Activated CD4-positive, alpha-beta T cell treated with anti-CD3 and anti-CD28 coated beads for 1 hour (primary cell): ENCODE measurements around the gene SLC6A7.
"Not testable (repeated sequence)": the region's sequence is repeated elsewhere in the genome, so short reads cannot be mapped to it uniquely, and the experiment has no call there.

Source experiments
- DNase-seq: peaks from one replicate; pipeline ENCODE4 v3.0.0-alpha.2; 2020

SLC6A7 gene

DNA sequence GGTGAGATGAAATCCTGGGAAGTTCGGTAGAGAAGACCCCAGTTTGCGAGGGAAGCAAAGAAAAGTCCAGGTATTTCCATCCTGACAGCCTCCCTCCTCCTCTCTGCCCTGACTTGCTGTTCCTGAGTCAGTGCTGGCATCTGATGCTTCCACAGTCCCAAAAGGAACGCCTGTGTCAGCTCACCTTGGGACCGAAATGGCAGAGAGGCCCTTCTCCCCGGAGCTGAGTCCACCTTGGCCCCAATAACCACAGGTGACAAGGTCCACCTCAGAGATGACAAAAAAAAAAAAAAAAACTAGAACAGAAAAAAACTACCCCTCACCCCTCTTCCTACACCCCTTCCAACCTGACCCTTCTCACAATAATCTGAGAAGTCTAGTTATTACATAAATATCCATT lies 31.6 kb downstream of the SLC6A7 start:
- DNase-seq = no peak

DNA sequence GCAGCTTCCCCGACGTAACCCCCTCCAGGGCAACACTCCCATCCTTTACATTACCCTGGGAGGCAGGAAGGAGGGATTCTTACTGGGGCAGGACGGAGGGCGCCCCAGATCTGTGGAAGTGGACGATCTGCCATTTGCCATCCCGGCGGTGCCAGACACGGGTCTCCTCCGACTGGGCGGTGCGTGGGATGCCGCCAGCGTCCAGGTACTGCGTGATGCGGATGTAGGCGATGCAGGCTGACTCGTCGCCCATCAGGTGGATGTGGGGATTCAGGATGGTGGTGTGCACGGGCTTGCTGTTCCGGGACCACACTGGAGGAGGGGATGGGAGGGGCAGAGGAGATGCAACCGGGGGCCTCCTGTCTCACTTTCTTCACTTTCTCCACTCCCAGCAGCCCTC lies 33.0 kb downstream of the SLC6A7 start:
- DNase-seq = no peak

DNA sequence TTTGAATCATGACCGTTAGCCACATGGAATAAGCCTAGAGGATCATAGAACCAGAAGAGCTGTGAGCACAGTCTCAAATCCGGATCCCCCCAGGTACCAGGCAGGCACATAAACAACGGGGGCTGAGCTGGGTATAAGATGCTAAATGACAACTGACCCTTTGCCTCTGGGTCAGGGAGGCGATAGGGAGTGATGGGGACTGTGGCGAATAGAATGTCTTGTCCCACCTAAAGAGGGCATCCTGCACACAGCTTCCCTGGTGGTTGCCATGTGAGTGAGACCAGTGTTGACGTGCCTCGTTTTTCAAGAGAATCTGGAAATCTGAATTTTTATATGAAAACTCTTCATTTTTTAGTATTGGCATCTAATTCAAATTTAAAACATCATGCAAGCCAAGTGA lies 33.6 kb downstream of the SLC6A7 start:
- no peak for DNase-seq

DNA sequence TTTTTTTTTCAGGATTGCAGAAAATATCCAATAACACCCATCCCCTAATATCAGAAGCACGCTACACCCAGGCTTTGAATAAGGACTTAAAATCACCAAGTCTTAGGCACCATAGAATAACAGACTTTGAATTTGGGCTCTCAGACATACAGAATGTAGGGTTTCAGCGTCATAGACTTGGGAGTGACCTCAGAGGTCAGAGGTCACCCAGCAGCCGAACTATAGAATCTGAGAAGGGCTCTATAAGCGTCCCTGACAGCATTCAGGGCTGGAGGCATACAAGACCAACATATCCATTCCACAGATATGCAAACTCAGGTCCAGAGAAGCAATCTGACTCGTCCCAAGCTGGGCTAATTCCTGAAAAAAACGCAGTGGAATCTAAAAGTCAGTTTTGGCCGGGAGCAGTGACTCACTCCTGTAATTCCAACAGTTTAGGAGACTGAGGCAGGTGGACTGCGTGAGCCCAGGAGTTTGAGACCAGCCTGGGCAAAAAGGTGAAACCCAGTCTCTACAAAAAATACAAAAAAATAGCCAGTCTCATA lies 34.7 kb downstream of the SLC6A7 start:
- no peak for DNase-seq

DNA sequence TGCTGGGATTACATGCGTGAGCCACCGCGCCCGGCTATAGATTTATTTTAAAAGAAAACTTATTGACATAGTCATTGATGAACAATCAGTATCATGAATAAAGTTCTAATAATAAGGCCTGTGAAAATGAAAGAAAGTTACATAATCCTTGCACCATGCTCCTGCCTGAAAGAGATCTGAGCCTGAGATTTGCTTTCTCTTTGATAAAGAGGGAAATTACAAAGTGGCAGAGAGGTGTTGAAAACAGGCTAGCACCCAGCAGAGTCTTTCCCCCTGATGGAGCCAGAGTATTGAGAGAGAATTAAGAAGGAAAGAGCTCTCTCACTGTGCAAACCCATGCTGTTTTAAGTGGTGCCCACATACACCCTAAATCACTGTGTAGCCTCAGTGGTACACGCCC lies 37.2 kb downstream of the SLC6A7 start:
- no peak for DNase-seq

DNA sequence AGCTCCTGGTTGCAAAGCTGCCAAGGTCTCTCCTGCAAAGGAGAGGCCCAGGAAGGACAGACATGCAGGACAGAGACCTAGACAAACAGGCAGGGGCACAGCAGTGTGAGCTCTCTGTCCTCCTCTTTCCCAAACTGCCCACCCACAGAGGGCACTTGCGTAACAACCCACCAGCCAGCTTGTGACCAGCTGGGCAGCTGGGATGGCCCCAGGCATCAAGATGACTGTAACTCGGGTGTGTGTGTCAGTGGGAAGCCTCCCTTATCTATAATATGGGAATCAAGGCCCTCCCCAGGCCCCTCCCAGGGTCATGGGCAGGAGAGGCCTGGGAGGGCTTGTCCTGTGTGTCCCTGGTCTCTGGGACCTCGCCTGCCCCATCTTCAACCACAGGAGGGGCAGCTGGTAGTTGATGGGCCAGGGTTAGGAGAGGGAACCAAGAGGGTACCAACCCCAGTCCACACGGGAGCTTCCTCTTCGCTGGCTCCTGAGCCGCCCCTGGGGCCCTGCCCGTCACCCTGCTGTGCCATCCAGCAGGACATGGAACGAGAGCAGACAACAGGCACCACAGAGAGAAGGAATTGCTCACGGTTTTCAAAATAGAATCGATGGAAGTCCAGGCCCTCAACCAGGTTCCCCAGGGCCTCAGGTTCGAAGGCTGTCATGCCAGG lies 37.9 kb downstream of the SLC6A7 start:
- DNase-seq = no peak

DNA sequence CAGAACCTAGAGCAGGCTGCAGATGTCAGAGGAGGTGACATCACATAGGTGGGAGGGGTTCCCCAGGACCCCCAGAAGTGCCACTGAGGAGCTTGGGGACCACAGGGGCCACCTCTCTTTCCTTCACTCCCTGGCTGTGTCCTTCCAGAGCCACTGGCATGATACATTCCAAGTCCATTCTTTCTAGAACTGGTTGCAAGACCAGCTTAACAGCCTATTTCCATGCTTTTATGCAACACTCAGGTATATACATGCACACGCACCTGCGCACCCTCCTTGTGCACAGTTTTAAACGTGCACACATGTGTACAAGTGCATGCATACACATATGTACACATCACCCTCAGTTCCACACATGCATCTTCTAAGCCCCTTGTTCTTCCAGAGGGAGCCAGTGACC lies 39.7 kb downstream of the SLC6A7 start:
- no peak for DNase-seq

DNA sequence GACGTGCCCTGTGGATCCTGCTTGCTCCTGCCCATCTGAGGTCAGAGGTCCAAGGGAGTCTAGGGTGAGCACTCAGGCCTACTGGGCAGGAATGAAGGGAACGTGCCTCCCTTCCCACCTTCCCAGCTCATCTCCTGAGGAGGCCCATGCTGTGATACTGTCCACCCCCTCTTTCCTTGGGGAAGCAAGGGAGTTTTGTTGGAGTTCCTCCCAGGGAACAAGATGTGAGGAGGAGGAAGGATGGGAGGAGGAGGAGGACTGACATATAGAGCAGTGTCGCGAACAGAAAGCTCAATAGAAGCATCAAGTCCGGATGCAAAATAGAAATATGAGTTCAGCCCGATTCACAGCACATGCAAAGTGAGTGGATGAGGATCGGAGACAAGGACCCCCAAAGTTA lies 41.0 kb downstream of the SLC6A7 start:
- no peak for DNase-seq

DNA sequence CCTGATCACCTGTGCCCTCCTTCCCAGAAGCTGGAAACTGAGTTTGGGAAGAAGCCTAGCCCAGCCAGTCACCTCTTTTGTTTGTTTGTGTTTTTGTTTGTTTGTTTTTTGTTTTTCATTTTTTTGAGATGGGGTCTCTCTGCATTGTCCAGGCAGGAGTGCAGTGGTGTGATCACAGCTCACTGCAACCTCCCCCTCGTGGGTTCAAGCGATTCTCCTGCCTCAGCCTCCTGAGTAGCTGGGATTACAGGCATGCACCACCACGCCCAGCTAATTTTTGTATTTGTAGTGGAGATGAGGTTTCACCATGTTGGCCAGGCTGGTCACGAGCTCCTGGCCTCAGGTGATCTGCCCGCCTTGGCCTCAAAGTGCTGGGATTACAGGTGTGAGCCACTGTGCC lies 43.8 kb downstream of the SLC6A7 start:
- not testable (repeated sequence) for DNase-seq

DNA sequence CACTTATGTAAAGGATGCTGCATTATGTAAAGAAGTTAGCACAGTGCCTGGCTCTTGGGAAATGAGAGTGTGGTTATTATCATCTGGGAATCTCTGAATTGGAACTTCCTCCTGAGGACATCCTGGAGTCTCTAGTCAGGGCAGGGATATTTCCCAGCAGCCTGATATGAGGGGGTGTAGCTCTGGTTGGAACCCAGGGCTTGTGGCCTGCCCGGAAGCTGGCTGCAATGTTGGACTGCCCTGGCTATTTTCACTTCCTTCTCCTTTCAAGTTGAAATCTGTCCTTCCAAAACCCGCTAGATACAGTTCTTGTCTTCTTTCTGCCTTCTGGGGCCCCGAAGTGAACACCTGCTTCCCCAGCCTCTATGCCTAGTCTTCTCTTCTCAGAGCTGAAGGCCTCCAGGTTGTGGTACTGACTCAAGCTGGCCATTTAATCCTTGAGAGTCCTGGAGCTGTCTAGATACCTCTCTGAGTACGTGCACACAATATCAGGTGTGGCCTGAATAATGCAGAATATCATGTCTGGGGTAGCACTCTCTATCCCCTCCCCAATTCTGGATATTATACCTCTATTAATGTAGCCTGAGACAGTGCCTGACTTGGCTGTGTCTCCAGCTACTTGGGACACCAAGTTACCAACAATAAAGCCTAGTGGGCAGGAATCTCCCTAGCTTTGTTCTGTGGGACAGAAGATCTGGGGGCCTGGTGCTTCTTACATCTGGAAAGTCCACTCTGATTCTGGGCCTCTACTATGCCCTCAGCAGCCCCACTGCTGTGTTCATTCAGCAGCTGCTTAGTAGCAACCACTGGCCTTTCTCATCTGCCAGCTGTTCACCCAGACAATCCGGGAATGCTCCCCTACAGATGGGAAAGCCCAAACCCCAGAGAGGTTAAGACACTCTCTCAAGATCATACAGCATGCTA lies 45.0 kb downstream of the SLC6A7 start:
- no peak for DNase-seq

DNA sequence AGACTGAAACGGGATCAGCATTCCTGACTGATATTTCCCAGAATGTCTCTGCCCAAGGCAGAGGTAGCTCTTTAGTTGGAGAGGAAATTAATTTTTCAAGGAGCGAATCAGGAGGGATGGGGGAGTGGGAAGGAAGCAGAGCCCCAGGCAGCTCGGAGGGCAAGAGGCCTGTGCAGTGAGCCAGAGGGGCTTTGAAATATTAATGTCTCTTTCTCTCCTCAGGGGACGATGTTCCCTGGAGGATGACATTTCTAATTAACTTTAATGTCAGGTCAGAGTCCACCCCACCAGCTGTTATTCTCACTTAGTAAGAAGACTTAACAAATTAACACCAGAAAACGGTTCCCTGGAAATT lies 45.6 kb downstream of the SLC6A7 start:
- no peak for DNase-seq

DNA sequence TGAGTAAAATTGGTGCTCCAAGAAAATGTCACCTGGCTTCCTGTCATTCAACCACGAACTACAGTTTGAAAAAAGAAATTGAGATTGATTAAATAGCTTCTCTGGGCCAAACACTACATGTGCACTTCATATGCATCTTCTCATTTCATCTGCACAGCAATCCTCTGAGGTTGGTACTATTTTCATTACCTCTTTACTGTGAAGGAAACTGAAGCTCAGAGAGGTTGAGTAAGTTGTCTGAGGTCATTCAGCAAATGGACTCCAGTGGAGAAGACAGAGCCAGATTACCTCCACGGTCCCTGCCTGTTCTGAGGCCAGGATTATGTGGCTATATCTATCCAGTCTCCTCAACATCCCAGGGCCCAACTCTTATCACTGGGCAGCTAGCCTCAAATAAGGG lies 46.5 kb downstream of the SLC6A7 start:
- DNase-seq = no peak

DNA sequence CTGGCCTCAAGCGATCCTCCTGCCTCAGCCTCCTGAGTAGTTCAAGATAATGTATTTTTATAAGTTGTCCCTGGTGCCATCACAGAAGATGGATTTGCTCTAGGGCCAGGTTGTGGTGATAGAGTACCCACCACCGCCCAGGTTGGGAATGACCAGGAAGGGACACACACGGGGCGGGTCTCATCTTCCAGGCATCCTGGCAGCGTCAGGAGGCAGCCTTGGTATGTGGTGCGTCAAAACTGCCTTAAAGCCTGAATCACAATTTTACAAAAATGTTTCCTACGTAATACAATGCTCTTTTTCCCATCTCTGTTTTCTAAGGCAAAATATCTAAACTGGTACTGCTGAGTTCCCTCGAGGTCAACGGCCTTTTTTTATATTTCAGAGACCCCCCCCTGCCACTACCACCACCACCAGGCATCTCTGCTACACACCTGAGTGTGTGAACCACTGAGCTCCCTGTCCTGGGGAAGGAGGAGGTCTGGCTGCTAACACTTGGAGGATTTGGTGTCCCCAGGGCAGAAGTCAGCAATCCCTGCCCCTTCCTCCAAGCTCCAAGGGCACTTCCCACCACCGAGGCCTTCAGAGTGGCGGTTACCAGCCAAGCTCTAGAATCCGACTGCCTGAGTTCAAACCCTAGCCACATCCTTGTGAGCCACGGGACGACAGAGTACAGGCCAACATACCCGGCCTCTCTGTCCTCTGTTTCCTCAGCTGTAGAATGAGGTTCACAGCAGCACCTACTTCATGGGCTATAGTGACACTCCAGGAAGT lies 47.3 kb downstream of the SLC6A7 start:
- DNase-seq = no peak

DNA sequence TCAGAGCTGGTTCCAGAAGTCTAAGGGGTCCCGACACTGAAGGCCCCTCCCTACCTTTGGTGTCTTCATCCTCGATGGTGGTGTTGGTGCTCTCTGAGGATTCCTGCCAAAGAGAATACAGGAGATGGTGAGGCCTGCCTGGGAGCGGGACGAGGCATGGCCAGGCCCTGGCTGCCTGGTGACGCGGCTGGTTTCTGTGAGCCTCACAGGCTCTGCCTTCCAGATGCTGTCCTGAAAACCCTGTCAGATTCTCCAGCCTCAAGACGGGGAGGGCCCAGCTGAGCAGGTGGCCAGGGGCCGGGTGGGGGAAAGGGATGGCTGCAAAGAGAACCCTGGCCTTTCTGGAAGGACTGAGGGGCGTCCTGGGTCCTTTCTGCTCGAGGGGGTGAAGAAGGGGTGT lies 48.8 kb downstream of the SLC6A7 start:
- DNase-seq = no peak

DNA sequence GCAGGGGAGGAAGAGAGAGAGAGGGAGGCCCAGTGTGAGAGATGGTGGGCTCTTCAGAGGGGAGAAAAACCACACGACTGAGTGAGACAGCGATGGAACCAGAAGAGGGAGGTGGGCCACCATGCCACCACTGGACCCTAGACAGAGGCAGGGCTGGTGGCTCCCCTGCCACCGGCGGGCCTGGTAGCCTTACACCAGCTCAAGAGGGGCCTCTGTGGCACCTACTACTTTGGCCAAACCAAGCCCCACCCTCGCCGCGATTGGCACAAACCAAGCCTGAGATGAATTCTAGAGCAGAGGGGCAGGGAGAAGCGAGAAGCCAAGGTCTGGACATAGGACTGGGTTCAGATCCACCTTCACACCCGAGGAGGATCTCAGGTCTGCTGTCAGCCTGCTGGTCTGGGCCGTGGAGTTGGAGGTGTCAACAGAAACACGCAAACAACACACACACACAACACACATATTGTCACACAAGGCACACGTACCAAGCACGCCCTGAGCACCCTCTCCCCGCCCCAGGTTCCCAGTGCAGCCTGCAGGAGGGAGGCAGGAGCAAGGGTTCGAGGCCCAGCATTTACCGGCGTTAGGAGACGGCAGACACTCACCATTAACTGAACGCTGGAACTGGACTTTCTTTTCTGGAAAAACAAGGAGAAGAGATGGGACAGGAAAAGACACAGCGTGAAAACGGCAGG lies 49.4 kb downstream of the SLC6A7 start:
- no peak for DNase-seq

DNA sequence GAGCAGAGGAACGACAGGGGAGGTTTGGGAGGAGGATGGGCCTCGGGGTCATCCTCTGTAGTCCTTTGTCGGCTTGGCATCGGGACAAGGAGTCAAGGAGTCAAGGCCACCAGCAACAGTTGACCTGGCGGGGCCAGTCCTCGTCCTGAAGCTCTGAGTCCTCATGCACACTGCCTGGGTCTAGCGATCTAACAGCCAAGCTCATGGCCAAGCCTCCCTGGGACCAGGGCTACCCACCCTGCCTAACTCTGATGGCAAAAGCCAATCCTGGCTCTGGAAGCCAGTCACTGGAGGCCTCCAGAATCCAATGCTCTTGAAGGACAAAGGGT lies 49.9 kb downstream of the SLC6A7 start:
- no peak for DNase-seq

DNA sequence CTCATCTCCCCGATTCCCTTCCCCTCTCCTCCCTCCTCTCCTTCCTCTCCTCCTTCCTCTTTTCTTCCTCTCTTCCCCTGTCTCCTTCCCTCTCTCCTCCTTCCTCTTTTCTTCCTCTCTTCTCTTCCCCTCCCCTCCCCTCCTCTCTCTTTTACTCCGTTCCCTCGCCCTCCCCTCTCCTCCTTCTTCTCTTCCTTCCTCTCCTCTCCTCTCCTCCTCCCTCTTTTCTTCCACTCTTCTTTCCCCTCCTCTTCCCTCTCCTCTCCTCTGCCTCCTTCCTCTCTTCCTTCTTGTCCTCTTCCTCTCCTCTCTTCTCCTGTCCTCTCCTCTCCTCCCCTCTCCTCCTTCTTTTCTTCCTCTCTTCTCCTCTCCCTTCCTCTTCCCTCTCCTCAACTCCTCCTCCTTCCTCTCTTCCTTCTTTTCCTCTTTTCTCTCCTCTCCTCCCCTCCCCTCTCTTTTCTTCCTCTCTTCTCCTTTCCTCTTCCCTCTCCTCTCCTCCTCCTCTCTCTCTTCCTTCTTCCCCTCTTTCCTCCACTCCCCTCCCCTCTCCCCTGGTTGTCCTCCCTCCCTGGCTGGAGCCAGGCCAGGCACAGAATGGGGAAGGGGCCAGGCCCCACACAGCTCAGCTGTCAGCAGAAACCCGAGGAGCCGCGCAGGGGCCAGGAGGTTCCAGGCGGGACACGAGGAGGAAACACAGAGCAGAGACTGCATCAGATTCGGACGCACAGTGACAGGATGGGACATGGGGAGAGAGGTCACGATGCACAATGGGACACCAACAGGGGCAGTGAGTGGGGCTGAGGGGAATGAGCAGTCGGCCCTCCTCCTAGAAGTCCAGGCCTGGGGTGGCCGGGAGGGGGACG lies 51.7 kb downstream of the SLC6A7 start:
- DNase-seq = no peak

DNA sequence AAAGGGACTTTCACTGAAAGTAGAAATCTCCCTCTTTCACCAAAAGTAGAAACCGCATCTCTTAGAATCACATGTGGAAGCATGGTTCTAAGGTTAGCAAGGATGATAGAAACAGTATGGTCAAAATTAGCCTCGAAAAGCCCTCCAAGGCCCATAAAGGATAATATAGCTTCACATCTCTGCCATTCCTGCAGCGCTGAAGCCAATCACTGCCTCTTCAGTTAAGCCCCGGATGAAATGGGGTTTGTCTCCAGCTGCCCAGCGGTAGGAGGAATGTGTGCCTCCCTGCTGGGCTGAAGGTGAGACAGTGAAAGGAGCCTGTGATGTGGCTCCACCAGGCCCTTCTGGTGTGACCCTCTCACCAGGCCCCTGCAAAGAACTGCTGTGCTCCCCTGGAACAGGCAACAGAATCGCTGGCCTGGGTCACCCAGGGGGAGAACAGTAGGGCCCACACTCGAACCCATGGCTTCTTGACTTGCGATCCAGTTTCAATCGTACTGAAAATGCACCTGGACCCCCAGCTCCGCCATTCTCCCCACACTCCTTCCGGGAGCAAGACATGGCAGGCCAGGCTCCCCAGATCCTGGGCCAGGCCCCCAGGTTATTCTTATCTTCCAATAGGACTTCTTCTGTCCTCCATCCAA lies 52.5 kb downstream of the SLC6A7 start:
- DNase-seq = no peak

DNA sequence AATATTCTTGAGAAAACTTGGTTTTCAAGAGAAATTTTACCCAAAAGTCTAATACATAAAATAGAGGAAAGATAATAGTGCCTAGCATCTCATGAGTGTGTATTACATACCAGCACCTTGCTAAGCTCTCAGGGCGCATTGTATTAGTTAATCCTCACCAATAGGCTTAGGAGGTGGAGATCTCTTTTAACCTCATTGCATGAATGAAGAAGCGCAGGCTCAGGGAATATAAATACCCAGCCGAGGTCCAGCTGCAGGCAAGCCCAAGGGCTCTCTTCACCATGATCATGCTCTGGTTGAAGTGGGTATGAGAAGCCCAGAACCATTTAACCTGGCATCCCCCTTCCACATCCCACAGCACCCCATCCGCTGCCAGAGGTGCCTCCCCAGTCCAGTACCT lies 53.7 kb downstream of the SLC6A7 start:
- DNase-seq = no peak

DNA sequence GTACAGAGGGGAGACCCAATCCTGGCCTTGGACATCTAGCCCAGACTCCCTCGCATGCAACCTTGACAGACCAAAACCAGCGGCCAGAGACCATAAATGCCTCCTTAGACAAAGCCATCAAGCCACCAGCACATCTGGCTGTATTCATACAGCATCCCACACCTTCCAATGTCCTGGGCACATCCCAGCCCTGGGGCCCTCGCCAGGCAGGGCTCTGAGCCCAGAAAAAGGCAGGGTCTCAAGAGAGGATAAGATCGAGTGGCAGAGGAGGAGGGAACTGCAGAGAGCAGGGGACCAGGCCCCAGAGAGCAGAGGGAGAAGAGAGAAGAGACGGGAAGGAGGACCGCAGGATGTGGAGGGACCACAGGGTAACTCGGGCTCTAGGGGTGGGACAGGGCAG lies 54.3 kb downstream of the SLC6A7 start:
- DNase-seq = no peak

DNA sequence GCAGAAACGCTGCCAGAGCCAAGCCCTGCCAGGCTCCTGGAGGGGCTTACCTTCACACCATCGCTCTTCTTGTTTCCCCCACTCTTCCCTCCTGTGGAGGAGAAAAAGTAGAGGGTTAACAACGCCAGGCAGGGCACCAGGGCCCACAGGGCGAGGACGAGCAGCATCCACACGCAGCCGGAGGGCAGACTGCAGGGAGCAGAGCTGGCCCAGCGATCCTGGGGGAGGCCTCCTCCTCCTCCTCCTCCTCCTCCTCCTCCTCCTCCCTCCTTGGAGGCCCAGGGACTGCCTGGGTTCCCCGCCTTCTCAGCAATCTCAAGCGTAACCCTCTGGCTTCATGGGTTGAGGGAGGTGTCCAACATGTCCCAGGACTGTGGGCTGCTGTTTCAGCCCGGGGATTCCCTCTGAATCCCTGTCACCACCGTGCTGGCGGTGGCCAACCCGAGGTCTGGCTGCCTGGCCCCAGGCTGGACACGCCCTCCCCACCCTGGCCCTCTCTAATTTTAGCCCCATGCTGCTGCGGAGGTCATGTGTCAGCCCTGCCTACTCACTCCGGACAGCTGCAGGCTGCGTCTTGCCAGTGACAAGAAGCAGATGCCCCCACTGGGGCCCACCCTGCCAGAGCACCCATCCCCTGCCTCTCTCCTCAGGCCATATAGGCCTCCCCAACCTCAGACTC lies 55.4 kb downstream of the SLC6A7 start:
- no peak for DNase-seq
